HL-60 (cell line): ENCODE measurements around the gene KLHL33.

Source experiments
- CTCF ChIP-seq: IDR thresholded peaks from one replicate; pipeline ENCODE4 v1.5.1; 2011; ENCODE audit warnings: low read length, control low read depth, inconsistent platforms; ENCODE audit not compliant: insufficient read depth
- POLR2AphosphoS5 ChIP-seq: IDR thresholded peaks from 2 replicates; pipeline ENCODE4 v1.6.1; 2012; ENCODE audit warnings: low read depth
- REST ChIP-seq: IDR thresholded peaks from 2 replicates; pipeline ENCODE4 v1.6.1; 2012; ENCODE audit warnings: low read depth; ENCODE audit not compliant: insufficient replicate concordance

GRCh38 chr14:20454516-20455354 lies 18.8 kb upstream of the KLHL33 start, which contains the start of the genes APEX1 and OSGEP:
- no peak for TF ChIP-seq CTCF
- peak; percentile 64 for TF ChIP-seq REST
- peak; percentile 96 for TF ChIP-seq POLR2AphosphoS5
